ENCODE measurements around the gene DNASE2B. TPM values are rescaled to one million over a fixed set of nuclear protein-coding genes. Genes with fewer than 3 reads are reported as not detected.

DNASE2B gene
- total RNA-seq, 4 donors from 2014 or later, result 0.64 to 1.9 TPM; not detected in 2

DNA sequence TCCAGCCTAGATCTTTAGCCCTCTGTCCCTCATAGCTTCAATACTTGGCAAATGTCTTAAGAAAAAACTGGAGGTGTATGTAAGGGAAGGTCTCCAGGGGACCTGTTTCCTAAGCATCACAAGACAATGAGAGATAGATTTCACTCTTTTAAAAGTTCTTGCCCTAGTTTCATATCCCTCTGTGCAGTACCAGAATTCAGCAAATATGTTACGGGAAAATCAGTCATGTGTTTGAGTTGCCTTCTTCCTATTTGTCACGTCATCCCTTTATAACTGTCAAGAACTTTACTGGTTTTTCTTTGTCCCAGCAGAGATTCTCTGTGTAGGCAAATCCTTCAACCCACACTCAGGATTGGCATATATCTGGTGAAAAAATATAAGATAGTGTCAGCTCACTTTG lies 32.3 kb downstream of the DNASE2B start:
- no peak for TF ChIP-seq POLR2A (IDR thresholded peaks at IDR 0.05)
- no peak for TF ChIP-seq EP300 (IDR thresholded peaks at IDR 0.05; ENCODE audit: low read depth)
- no peak for TF ChIP-seq POLR2AphosphoS5 (IDR thresholded peaks at IDR 0.05)
- TF ChIP-seq, protein P1, sequence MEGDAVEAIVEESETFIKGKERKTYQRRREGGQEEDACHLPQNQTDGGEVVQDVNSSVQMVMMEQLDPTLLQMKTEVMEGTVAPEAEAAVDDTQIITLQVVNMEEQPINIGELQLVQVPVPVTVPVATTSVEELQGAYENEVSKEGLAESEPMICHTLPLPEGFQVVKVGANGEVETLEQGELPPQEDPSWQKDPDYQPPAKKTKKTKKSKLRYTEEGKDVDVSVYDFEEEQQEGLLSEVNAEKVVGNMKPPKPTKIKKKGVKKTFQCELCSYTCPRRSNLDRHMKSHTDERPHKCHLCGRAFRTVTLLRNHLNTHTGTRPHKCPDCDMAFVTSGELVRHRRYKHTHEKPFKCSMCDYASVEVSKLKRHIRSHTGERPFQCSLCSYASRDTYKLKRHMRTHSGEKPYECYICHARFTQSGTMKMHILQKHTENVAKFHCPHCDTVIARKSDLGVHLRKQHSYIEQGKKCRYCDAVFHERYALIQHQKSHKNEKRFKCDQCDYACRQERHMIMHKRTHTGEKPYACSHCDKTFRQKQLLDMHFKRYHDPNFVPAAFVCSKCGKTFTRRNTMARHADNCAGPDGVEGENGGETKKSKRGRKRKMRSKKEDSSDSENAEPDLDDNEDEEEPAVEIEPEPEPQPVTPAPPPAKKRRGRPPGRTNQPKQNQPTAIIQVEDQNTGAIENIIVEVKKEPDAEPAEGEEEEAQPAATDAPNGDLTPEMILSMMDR (IDR thresholded peaks at IDR 0.05), result no peak
- in situ Hi-C loops (cut with MboI; ENCODE audit: low pct_ligation_motif_present in 1 of 4, low pct_unique_long_range_greater_than_20kb in 1 of 4, low sequenced_read_pairs in 3 of 4), result loop anchor here (5.0 to 25.0 kb wide), 9 partner anchors 126 to 518 kb away; partner anchors contain the start of gene SAMD13 (in 1 of the 4)
- Histone ChIP-seq H3K4me3 (no peak overlapping the region), H3K4me1 (peaks cover 0 to 27% (median 6%) of the 10 kb centered on the region in 4 donors), H3K9me3 (peaks cover 0 to 12% of the 10 kb centered on the region in 2 donors), H3K27me3 (no peaks in the 10 kb centered on the region), H3K27ac (no peak overlapping the region), H3K36me3 (no peaks in the 10 kb centered on the region)
- intact Hi-C loops (cut with DNase I; ENCODE audit: low total_unique reads), result loop anchor here (10.0 kb wide), 2 partner anchors 286 to 324 kb away; partner anchors contain the start of gene PRKACB
- no peak for DNase-seq
- WGBS, 2 donors (ENCODE audit: low coverage in 1 of 2), result 77 to 99% methylated on average over 2 of the region's 2 CpGs

GRCh38 chr1:84433258-84434080 lies 35.2 kb downstream of the DNASE2B start:
- WGBS, 2 donors (ENCODE audit: low coverage in 1 of 2), result 8 to 12% methylated on average over 11 of the region's 11 CpGs
- Histone ChIP-seq H3K36me3 (no peaks in the 10 kb centered on the region), H3K4me1 (peaks cover 0 to 29% (median 6%) of the 10 kb centered on the region in 4 donors), H3K27me3 (no peaks in the 10 kb centered on the region), H3K9me3 (peaks cover 0 to 12% of the 10 kb centered on the region in 2 donors), H3K4me3 (peak overlapping the region in 3 of 4 donors; percentile 1 to 42 (median 24)), H3K27ac (peak overlapping the region; percentile 39 to 79 (median 58))
- in situ Hi-C loops (cut with MboI; ENCODE audit: low pct_ligation_motif_present in 1 of 4, low pct_unique_long_range_greater_than_20kb in 1 of 4, low sequenced_read_pairs in 3 of 4), result loop anchor here (5.0 to 25.0 kb wide), 9 partner anchors 129 to 521 kb away; partner anchors contain the start of gene SAMD13 (in 1 of the 4)
- peak; percentile 69 for DNase-seq
- intact Hi-C loops (cut with DNase I; ENCODE audit: low total_unique reads), result loop anchor here (2.0 to 10.0 kb wide), 3 partner anchors 289 to 503 kb away; partner anchors contain the start of gene PRKACB
- TF ChIP-seq POLR2A (IDR thresholded peaks at IDR 0.05) (no peak), EP300 (IDR thresholded peaks at IDR 0.05; ENCODE audit: low read depth) (no peak), POLR2AphosphoS5 (IDR thresholded peaks at IDR 0.05) (peak in 1 of 3 donors; percentile 30)
- TF ChIP-seq, protein P1 (IDR thresholded peaks at IDR 0.05), result peak; percentile 66 to 96 (median 79)

DNA sequence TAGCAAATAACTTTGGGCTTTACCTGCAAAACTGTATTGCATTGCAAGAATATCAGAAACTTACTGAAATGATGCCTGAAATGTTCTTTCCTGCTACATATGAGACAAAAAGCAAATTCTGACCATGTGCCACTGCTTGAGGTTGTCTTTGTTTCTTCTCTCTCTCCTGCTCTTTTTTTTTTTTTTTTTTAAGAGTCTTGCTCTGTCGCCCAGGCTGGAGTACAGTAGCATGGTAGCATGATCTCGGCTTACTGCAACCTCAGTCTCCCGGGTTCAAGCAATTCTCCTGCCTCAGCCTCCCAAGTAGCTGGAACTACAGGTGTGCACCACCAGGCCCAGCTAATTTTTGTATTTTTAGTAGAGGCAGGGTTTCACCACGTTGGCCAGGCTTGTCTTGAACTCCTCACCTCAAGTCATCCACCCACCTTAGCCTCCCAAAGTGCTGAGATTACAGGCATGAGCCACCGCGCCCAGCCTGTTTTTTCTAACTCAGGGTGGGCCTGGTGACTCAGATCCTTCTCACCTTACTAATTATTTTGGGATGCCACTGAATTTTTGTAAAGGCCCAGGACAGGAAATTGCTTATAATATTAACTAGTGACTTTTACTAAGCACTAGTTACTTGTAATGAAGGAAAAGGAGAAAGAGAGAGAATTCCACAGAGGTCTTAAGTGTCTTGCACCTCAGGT lies 35.9 kb downstream of the DNASE2B start:
- Histone ChIP-seq H3K27me3 (no peaks in the 10 kb centered on the region), H3K4me3 (no peak overlapping the region), H3K9me3 (peaks cover 0 to 12% of the 10 kb centered on the region in 2 donors), H3K4me1 (peaks cover 0 to 29% (median 6%) of the 10 kb centered on the region in 4 donors), H3K36me3 (no peaks in the 10 kb centered on the region), H3K27ac (peak overlapping the region in 2 of 4 donors; percentile 72 to 79)
- DNase-seq, result no peak
- intact Hi-C loops (cut with DNase I; ENCODE audit: low total_unique reads) (loop anchor here (2.0 to 10.0 kb wide), 3 partner anchors 289 to 503 kb away; partner anchors contain the start of gene PRKACB), in situ Hi-C loops (cut with MboI; ENCODE audit: low pct_ligation_motif_present in 1 of 4, low pct_unique_long_range_greater_than_20kb in 1 of 4, low sequenced_read_pairs in 3 of 4) (loop anchor here (5.0 to 25.0 kb wide), 9 partner anchors 129 to 522 kb away; partner anchors contain the start of gene SAMD13 (in 1 of the 4))
- WGBS, 2 donors (ENCODE audit: low coverage in 1 of 2), result 40 to 70% methylated on average over 1 to 6 of the region's 6 CpGs
- TF ChIP-seq, protein P1 (IDR thresholded peaks at IDR 0.05), result peak in 1 of 5 experiments; percentile 7
- TF ChIP-seq POLR2A (IDR thresholded peaks at IDR 0.05), result no peak
